OCI-LY7 (cell line): Measurements from ENCODE around the gene RBM19. TPM values are rescaled to one million over a fixed set of nuclear protein-coding genes. Genes with fewer than 3 reads are reported as not detected.

Experiments used
- BruUV-seq: library from RNA; stranded (reverse); fragments of 400-500 nt; replicated peaks from 2 replicates; lab custom pipeline; 2021; lab: Mats Ljungman, UMichigan
- CTCF ChIA-PET: fragments of 300-600 bp; sonication (Branson Sonifier 250); formaldehyde crosslinking; loops from one replicate; lab custom pipeline; 2022; ENCODE audit warnings: antibody characterized with exemption; ENCODE audit not compliant: unreplicated experiment; lab: Charles Lee
- POLR2A ChIA-PET: fragments of 300-600 bp; sonication (Branson Sonifier 250); formaldehyde crosslinking; loops from one replicate; lab custom pipeline; 2022; ENCODE audit warnings: antibody characterized with exemption; lab: Charles Lee
- DNase-seq: peaks from one replicate; pipeline ENCODE4 v3.0.0-alpha.2; 2015; ENCODE audit warnings: low spot score
- H2AFZ ChIP-seq: fragments of 200-600 bp; sonication (generic), shearing (Covaris generic); 2 replicates; pipeline ENCODE4 v1.6.1; 2014; ENCODE audit warnings: mild to moderate bottlenecking, antibody characterized with exemption, low read length, moderate library complexity
- H3K27ac ChIP-seq: fragments of 200-600 bp; sonication (generic); 2 replicates; pipeline ENCODE4 v1.5.1; 2014; ENCODE audit warnings: mixed run types, low read depth, mild to moderate bottlenecking, moderate library complexity, low read length, inconsistent platforms; ENCODE audit not compliant: poor library complexity, severe bottlenecking
- H3K36me3 ChIP-seq: fragments of 200-600 bp; sonication (generic); 2 replicates; pipeline ENCODE4 v1.6.1; 2014; ENCODE audit warnings: mild to moderate bottlenecking, antibody characterized with exemption, low read length, moderate library complexity, mixed read lengths; ENCODE audit not compliant: insufficient read depth
- H3K4me1 ChIP-seq: fragments of 200-600 bp; sonication (generic); 2 replicates; pipeline ENCODE4 v1.5.1; 2014; ENCODE audit warnings: mild to moderate bottlenecking, low read length; ENCODE audit not compliant: insufficient read depth, poor library complexity, severe bottlenecking
- H3K4me2 ChIP-seq: fragments of 200-600 bp; sonication (generic); 2 replicates; pipeline ENCODE4 v1.6.1; 2014; ENCODE audit warnings: mild to moderate bottlenecking, low read length
- H3K4me3 ChIP-seq: fragments of 200-600 bp; sonication (generic); 2 replicates; pipeline ENCODE4 v1.5.1; 2014; ENCODE audit warnings: mild to moderate bottlenecking, low read depth, low read length; ENCODE audit not compliant: poor library complexity, severe bottlenecking
- H3K79me2 ChIP-seq: fragments of 200-600 bp; sonication (generic); 2 replicates; pipeline ENCODE4 v1.6.1; 2016; ENCODE audit warnings: low read depth, mild to moderate bottlenecking, low read length, moderate library complexity, mixed read lengths; ENCODE audit not compliant: insufficient read depth
- H3K9me2 ChIP-seq: fragments of 200-600 bp; sonication (generic); 2 replicates; pipeline ENCODE4 v1.6.1; 2016; ENCODE audit warnings: mild to moderate bottlenecking, low read length, mixed read lengths; ENCODE audit not compliant: insufficient read depth
- H3K9me3 ChIP-seq: fragments of 200-600 bp; sonication (generic); 2 replicates; pipeline ENCODE4 v1.6.1; 2014; ENCODE audit warnings: mild to moderate bottlenecking, mixed run types, low read length, mixed read lengths
- H4K20me1 ChIP-seq: fragments of 200-600 bp; sonication (generic); 2 replicates; pipeline ENCODE4 v1.6.1; 2014; ENCODE audit warnings: mild to moderate bottlenecking, antibody characterized with exemption, low read length, moderate library complexity, mixed read lengths; ENCODE audit not compliant: insufficient read depth
- EZH2phosphoT487 ChIP-seq: fragments of 200-600 bp; sonication (generic); IDR thresholded peaks from 2 replicates; pipeline ENCODE4 v1.6.1; 2018; ENCODE audit warnings: low read depth, borderline replicate concordance, mild to moderate bottlenecking, mixed run types, antibody characterized with exemption, low read length, moderate library complexity, mixed read lengths
- intact Hi-C: fragments of 100-400 bp; cut with micrococcal nuclease; formaldehyde crosslinking; loops from one replicate; pipeline ENCODE4 v1.10.0; 2022; ENCODE audit not compliant: unreplicated experiment
- total RNA-seq, 2 experiments: library from RNA; depleted of rRNA in 1 of 2; stranded (reverse); fragments of >200 nt in 1 of 2; shearing (Covaris generic) in 1 of 2; gene quantifications; 2 replicates each; pipeline ENCODE4 v1.2.3, GENCODE V29; 2014 to 2022
- TF ChIP-seq, protein P1 (sequence below): fragments of 200-600 bp; sonication (generic); conservative IDR thresholded peaks from 2 replicates; pipeline ENCODE4 v1.5.1; 2014; ENCODE audit warnings: mild to moderate bottlenecking, antibody characterized with exemption, low read length, moderate library complexity, mixed read lengths

RBM19 gene
- total RNA-seq, 2 experiments from 2014 or later = 37.8 to 46.2 TPM

DNA sequence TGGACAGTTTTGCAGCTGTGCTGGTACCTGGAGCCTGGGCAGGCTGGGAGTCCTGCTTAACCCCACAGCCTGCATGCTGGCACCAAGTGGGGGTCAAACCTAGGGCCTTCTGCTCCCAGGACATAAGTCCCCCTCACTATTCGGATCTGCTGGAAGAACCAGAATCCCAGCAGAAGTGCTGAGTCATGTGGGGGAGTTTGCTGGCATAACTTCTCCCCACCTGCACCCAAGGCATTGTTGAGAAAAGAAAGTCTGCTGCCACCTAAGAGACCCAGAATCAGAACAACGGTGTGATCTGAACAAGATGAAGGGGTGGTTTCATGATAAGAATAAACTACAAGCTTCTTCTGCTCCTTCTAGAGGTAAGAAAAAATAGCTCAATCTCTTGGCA, 102.7 kb downstream of the RBM19 start:
- Histone ChIP-seq H3K27ac (no peak overlapping the region), H3K4me1 (no peaks in the 10 kb centered on the region), H3K9me2 (no peaks in the 10 kb centered on the region), H3K79me2 (no peaks in the 10 kb centered on the region), H2AFZ (no peak overlapping the region), H3K4me2 (no peak overlapping the region), H3K4me3 (no peak overlapping the region), H3K9me3 (no peaks in the 10 kb centered on the region), H4K20me1 (no peaks in the 10 kb centered on the region), H3K36me3 (no peaks in the 10 kb centered on the region)
- TF ChIP-seq EZH2phosphoT487 = no peak
- TF ChIP-seq, protein P1, sequence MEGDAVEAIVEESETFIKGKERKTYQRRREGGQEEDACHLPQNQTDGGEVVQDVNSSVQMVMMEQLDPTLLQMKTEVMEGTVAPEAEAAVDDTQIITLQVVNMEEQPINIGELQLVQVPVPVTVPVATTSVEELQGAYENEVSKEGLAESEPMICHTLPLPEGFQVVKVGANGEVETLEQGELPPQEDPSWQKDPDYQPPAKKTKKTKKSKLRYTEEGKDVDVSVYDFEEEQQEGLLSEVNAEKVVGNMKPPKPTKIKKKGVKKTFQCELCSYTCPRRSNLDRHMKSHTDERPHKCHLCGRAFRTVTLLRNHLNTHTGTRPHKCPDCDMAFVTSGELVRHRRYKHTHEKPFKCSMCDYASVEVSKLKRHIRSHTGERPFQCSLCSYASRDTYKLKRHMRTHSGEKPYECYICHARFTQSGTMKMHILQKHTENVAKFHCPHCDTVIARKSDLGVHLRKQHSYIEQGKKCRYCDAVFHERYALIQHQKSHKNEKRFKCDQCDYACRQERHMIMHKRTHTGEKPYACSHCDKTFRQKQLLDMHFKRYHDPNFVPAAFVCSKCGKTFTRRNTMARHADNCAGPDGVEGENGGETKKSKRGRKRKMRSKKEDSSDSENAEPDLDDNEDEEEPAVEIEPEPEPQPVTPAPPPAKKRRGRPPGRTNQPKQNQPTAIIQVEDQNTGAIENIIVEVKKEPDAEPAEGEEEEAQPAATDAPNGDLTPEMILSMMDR = no peak
- CTCF ChIA-PET = no interaction called here
- intact Hi-C loops = no loop called here
- no peak for DNase-seq
- POLR2A ChIA-PET = no interaction called here
- BruUV-seq = no TSS peak

DNA sequence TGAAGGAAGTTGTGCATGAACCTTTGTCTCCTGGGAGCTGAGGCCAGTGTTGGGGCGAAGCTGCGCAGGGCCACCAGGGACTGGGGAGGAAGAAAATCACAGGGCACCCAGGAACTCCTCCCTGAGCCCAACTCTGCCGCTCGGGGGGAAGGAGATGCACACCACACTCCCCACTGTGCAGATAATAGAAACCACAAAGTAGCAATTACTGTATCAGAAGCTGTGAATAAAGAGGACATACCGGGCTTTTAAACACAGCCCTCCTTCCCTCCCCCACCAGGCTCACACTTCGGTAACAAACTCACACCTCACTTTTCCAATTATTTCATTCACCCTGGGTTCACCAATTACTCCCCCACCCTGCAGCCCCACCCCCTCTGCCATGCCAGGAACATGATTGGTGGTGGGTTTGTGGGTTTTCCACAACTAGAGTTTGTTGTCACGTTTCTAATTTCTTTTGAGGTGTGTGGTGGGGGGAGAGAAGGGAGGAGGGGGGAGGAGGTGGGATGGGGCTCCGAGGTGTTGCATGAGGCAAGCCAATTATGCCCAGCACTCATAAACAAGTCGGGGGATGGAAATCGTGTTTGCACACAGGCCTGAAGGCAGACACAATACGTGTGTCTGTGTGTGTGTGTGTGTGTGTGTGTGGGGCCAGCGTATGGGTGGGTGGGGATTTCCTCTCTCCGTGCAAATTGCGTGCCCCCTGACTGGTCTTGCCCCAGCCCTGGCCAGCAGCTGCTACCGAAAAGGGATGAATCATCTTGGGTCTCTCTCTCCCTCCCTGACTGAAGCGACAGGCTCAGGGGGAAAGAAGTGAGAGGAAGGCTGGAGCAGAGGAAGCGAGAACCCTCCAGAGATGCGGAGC, 103.3 kb downstream of the RBM19 start:
- Histone ChIP-seq H3K9me3 (no peaks in the 10 kb centered on the region), H3K36me3 (no peaks in the 10 kb centered on the region), H3K9me2 (no peaks in the 10 kb centered on the region), H3K4me1 (no peaks in the 10 kb centered on the region), H3K27ac (no peak overlapping the region), H4K20me1 (no peaks in the 10 kb centered on the region), H3K4me2 (no peak overlapping the region), H2AFZ (no peak overlapping the region), H3K79me2 (no peaks in the 10 kb centered on the region), H3K4me3 (no peak overlapping the region)
- no TSS peak for BruUV-seq
- DNase-seq = no peak
- POLR2A ChIA-PET = no interaction called here
- intact Hi-C loops = no loop called here
- no peak for TF ChIP-seq EZH2phosphoT487
- CTCF ChIA-PET = no interaction called here

DNA sequence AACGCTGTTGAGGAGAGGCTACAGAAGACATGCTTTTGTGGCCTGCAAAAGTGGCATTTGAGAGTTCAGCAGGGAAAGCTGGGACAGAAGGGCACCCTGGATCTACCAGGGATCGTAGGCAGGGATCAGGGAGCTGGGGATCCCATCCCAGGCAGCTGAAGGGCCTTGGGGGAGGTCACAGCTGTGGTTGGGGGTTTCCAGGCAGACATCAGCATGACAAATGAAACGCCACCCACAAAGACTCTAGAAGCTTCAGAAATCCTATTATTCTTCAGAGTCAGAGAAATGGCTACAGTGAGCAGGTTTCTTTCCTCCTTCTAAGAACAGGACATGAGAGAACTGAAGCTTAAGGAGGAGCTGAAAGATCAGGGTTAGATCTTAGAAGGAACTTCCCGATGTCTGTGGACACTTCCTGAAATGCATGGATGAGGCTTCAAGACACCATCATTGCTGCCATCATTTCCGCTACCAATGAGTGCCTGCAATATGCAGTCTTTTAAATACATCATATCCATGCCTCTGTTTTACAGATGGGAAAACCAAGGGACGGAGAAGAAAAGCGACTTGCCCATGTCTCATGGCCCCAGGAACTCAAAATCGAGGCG, 104.3 kb downstream of the RBM19 start:
- Histone ChIP-seq H4K20me1 (no peaks in the 10 kb centered on the region), H3K9me3 (no peaks in the 10 kb centered on the region), H3K36me3 (no peaks in the 10 kb centered on the region), H3K79me2 (no peaks in the 10 kb centered on the region), H3K27ac (no peak overlapping the region), H2AFZ (no peak overlapping the region), H3K4me1 (no peaks in the 10 kb centered on the region), H3K4me2 (no peak overlapping the region), H3K9me2 (no peaks in the 10 kb centered on the region), H3K4me3 (no peak overlapping the region)
- ChIA-PET CTCF (interaction anchor here (0.5 kb wide), 1 partner anchor 529 kb away, joined by 3 read pairs; no protein-coding TSS in a partner anchor), POLR2A (no interaction called here)
- TF ChIP-seq, protein P1 = no peak
- TF ChIP-seq EZH2phosphoT487 = no peak
- DNase-seq = no peak
- intact Hi-C loops = no loop called here
- BruUV-seq = no TSS peak
